Esophagus squamous epithelium (tissue), 4 donors: ENCODE data around the gene LIN9.

Experiments
- POLR2A ChIP-seq, 4 donors: fragments of 450-650 bp; IDR thresholded peaks; one replicate each; pipeline ENCODE4 v1.6.1; 2017; ENCODE audit warnings: antibody characterized with exemption in 4 of 4, mild to moderate bottlenecking in 4 of 4, moderate library complexity in 3 of 4
- TF ChIP-seq, protein P1 (sequence below), 6 experiments: fragments of 450-650 bp in 4 of 6; fragments of 200-600 bp in 2 of 6; sonication (generic) in 2 of 6; IDR thresholded peaks; one replicate each; pipeline ENCODE4 v1.5.1; 2016 to 2019; ENCODE audit warnings: antibody characterized with exemption in 6 of 6, mild to moderate bottlenecking in 4 of 6, moderate library complexity in 4 of 6

DNA sequence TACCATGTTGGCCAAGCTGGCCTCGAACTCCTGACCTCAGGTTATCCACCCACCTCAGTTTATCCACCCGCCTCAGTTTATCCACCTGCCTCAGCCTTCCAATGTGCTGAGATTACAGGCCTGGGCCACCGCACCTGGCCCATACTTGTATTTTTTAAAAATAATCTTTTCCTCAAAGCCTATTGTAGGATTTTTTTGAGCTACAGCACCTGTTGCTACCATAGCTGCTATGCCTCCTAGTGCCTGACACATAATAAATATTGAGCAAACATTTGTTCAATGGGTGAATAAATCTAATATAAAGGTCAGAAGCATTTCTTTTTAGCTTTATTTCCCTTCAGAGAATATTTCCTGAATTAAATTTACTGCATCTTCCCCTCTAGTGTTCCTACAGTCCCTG, 106.7 kb downstream of the LIN9 start:
- TF ChIP-seq, protein P1, sequence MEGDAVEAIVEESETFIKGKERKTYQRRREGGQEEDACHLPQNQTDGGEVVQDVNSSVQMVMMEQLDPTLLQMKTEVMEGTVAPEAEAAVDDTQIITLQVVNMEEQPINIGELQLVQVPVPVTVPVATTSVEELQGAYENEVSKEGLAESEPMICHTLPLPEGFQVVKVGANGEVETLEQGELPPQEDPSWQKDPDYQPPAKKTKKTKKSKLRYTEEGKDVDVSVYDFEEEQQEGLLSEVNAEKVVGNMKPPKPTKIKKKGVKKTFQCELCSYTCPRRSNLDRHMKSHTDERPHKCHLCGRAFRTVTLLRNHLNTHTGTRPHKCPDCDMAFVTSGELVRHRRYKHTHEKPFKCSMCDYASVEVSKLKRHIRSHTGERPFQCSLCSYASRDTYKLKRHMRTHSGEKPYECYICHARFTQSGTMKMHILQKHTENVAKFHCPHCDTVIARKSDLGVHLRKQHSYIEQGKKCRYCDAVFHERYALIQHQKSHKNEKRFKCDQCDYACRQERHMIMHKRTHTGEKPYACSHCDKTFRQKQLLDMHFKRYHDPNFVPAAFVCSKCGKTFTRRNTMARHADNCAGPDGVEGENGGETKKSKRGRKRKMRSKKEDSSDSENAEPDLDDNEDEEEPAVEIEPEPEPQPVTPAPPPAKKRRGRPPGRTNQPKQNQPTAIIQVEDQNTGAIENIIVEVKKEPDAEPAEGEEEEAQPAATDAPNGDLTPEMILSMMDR (IDR thresholded peaks at IDR 0.05), result no peak
- no peak for TF ChIP-seq POLR2A (IDR thresholded peaks at IDR 0.05)
